RPMI8226 (cell line): ENCODE results near the gene LRWD1.
"Not testable (repeated sequence)": the region's sequence is repeated elsewhere in the genome, so short reads cannot be mapped to it uniquely, and the experiment has no call there.

ENCODE experiments used
- DNase-seq: peaks from one replicate; pipeline ENCODE4 v3.0.0-alpha.2; 2015

Gene LRWD1

DNA sequence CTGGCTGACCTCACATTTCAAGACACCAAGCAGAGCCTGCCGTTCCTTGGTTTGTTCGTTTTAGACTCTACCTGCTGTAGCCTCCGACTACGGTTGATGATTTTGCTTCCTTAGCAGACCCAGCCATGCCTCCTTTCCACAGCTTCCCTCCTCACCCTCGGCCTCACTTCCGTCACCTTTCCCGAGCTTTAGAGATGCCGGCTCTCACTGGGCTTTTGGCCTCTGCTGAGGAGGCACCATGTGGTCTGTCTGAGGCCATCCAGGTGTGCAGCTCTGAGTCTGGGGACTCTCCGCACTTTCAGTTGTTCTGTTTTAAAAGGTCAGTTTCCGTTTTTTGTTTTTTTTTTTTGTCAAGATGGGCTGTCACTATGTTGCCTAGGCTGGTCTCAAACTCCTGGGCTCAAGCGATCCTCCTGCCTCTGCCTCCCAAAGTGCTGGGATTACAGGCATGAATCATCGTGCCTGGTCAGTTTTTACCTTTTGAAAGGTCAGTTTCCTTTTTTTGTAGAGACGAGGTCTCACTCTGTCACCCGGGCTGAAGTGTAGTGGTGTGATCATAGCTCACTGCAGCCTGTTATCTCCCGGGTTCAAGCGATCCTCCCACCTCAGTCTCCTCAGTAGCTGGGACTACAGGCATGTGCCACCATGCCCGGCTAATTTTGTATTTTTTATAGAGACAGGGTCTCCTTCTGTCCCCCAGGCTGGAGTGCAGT lies 19.7 kb upstream of the LRWD1 start:
- peak; percentile 96 for DNase-seq

DNA sequence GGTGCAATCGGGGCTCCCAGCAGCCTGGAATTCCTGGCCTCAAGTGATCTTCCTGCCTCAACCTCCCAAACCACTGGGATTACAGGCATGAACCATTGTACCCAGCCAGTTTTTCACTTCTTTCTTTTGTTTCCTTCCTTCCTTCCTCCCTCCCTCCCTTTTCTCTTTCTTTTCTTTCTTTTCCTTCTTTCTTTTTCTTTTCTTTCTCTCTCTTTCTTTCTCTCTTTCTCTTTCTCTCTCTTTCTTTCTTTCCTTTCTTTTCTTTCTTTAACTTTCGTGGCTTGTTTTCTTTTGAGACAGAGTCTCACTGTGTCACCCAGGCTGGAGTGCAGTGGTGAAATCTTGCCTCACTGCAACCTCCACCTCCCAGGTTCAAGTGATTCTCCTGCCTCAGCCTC lies 19.1 kb upstream of the LRWD1 start:
- DNase-seq = no peak

DNA sequence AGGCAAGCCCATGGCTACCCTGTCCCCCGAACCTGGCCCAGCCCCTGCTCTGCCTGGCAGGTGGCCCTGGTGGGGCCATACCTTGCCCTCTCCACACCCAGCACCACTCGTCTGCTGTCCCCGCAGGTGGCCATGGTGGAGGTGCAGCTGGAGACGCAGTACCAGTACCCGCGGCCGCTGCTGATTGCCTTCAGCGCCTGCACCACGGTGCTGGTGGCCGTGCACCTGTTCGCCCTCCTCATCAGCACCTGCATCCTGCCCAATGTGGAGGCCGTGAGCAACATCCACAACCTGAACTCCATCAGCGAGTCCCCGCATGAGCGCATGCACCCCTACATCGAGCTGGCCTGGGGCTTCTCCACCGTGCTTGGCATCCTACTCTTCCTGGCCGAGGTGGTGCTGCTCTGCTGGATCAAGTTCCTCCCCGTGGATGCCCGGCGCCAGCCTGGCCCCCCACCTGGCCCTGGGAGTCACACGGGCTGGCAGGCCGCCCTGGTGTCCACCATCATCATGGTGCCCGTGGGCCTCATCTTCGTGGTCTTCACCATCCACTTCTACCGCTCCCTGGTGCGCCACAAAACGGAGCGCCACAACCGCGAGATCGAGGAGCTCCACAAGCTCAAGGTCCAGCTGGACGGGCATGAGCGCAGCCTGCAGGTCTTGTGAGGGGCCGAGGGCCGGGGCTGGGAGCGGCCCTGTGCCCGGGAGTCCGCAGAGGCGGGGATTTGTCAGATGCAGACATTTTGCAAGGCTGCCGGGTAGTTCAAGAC lies 18.2 kb upstream of the LRWD1 start:
- DNase-seq = no peak

GRCh38 chr7:102447311-102447710 lies 17.5 kb upstream of the LRWD1 start:
- no peak for DNase-seq

- no peak for DNase-seq
Observed at GRCh38 chr7:102449136-102449535, 15.6 kb upstream of the LRWD1 start.

DNA sequence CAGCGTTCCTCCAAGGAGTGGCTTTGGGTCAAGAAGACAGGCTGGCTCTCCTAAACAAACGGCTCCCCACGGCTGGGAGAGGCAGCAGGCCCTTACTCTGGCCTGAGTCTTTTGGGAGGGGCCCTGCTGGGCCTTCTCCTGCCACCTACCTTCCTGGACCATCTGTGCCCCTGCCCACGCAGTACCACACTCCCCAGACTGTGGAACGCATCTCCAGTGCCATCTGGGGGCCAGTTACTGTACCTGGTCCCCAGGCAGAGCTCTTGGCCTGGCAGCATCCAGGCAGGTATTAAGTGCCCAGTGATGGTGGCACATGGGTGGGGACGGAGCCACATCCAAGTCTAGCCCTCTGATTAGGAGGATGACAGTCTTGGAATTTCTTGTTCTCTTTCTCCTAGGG lies 14.5 kb upstream of the LRWD1 start:
- peak; percentile 86 for DNase-seq

DNA sequence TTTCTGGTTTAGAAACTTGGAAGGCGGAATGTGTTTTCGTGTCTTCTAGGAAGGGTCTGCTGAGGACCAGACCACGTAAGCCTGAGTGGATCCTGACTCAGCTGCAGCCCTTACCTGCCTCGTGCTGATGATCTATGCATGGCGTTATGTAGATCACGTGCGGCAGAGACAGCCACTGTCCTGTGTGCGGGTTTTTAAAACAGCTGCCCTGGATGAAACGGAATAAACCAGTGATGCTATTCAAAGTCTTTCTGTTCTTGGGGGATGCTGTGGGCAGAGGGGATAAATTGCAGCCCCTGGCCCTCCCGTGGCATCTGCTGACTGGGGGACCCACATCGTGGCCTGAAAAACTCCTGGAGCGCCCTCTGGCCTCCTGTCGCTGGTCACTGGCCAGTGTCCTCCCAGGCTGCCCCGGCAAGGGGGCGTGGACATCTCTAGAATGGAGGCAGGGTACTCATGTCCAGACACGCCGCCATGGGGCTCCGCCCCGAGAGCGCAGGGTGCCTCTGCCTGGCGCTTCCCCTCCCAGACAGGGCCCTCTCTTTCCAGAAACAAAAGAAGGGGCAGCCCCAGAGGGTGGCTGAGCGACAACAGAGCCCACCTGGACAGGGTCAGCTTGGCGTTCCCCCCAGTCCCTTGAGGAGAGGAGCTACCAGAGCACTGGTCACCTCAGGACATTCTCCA lies 13.3 kb upstream of the LRWD1 start:
- peak; percentile 92 for DNase-seq

- no peak for DNase-seq
Observed at GRCh38 chr7:102452451-102452850, 12.3 kb upstream of the LRWD1 start.

GRCh38 chr7:102453319-102453718 lies 11.5 kb upstream of the LRWD1 start:
- no peak for DNase-seq

DNA sequence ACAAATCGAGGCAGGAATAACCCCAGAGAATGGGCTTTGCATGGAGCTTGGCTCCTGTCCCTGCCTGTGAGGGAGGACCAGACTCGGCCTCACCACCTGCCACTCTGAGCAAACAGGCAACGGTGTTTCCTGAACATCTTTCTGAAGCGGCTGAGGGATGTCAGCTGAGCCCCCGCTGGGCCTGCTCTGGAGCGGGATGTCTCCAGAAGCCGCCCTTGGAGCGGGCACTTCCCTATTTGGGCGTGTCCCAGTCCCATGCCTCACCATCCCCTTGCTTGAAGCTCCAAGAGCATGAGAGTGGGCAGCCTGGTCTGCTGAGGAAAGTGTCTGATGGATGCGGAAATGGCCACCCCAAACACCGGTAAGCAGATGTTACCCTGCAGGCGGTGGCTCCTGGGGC lies 10.3 kb upstream of the LRWD1 start:
- DNase-seq = no peak

DNA sequence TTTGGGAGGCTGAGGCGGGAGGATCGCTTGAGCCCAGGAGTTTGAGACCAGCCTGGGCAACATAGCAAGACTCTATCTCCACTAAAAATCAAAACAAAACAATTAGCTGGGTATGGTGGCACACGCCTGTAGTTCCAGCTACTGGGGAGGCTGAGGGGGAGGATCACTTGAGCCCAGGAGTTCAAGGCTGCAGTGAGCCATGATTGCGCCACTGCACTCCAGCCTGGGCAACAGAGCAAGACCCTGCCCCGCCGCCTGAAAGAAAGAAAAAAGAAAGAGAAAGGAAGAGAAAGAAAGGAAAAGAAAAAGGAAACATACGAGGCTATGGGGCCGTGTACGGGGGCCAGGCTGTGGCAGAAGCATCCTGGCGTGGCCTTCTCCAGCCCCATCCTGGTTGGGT lies 9.9 kb upstream of the LRWD1 start:
- not testable (repeated sequence) for DNase-seq

DNA sequence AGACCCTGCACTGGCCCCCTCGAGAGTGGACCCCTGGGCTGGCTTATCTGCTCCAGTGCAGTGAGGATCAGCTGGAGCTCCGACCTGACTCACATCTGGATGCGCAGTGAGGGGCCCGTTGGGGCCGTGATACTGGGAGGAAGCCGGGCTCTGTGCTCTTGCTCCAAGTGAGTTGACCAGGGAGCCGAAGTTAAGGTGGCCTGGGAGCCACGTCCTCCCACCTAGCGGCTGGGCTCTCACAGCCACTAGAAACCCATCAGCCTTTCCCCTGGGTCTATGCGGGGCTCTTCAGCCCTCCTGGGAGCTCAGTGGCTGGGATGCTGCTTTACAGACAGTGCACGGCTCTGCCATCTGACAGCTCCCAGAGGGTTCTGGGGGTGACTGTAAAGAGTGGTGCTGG lies 9.2 kb upstream of the LRWD1 start:
- no peak for DNase-seq

DNA sequence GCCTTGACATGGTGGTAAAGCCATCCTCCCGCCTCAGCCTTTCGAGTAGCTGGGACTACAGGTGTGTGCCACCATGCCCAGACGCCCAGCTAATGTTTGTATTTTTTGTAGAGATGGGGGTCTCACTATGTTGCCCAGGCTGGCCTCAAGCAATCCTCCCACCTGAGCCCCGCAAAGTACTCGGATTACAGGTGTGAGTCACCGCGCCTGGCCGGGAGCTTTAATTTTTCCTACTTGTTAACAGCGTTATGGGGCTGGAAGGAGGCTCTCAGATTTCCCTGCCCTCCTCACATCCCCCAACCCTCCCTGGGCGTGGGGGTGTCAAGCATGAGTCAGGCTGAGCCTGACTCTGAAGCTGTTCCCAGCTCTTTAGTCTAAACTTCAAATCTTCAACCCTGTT lies 8.5 kb upstream of the LRWD1 start:
- DNase-seq = no peak

DNA sequence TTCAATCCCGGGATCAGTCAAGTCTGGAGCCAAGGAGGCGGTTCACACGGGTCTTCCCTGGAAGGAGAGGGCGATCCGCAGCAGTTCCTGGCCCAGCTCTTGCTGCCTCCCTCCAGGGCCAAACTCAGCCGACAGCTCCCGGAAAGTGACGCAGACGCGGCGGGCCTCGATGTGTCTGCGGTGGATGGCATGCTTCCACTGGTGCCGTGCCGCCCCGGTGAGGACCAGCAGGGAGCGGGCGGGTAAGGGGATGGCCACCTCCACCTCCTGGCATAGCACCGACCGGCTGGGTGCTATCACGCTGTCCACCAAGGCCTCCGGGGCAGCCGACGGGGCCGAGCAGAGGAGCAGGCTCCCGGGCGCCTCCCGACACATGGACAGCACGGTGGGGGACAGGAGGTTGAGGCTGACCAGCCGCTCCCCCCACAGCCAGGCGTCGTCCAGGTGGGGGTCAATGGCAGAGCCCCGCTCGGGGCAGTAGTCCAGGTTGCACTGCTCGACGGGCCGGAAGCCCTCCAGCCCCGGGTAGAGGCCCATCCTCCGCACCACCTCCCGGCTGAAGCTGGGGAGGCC lies 7.3 kb upstream of the LRWD1 start:
- DNase-seq = no peak

DNA sequence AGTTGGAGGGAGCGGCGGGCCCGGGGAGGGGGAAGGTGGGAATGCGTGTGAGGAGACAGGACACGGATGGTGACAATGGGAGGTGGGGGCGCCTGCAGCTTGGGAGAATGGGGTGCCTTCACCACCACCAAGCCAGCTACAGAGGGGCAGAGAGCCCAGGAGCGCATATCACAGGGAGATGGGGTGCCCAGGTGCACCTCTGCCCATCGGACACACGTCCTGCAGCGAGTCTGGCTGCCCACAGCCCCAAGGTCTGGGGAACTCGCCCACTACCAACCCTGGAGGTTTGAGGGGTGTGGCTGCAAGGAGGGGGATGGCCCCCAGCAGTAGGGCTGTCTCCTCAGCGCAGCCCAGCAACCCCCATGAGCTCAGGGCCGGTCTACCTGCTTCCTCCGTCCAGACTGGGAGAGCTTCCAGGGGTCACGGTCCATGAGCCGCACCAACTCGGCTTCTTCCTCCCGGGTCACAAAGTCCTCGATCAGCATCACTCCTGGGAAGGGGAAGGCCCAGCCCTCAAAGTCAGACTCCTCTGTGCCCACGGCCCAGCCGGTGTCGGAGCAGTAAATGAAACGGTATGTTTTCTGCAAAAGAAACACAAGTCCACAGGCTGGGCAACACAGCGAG lies 5.5 kb upstream of the LRWD1 start:
- DNase-seq = no peak

GRCh38 chr7:102460467-102460866 lies 4.3 kb upstream of the LRWD1 start:
- DNase-seq = no peak

DNA sequence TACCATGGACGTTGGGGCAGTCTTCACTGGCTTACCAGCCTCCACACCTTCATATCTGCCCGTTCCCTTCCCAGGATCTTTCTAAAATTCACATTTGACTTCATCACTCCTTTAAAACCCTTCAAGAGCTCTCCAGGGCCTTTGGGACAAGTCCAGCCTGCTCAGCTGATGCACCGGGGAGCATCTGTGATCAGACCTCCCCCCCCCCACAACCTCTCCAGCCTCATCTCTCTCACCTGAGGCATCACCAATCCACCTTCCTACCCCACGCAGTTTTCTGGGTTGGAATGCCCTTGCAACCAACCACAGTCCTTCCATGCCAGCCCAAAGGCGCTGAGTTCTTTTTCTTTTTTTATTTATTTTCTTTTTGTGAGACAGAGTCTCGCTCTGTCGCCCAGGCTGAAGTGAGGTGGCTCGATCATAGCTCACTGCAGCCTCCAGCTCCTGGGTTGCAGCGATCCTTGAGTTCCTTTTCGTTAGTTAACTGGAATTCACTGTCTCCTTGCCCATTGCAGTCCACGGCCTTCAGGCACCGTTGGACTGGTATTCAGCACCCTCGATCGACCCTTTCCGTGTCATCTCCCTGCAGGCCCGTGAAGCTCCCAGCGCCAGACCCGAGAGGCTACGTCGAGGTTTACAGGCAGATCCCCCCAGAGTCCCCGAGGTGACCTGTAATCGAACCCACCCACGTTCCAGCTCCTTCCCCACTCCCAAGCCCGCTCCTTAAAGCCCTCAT lies 775 bp upstream of the LRWD1 start:
- DNase-seq = peak; percentile 36

DNA sequence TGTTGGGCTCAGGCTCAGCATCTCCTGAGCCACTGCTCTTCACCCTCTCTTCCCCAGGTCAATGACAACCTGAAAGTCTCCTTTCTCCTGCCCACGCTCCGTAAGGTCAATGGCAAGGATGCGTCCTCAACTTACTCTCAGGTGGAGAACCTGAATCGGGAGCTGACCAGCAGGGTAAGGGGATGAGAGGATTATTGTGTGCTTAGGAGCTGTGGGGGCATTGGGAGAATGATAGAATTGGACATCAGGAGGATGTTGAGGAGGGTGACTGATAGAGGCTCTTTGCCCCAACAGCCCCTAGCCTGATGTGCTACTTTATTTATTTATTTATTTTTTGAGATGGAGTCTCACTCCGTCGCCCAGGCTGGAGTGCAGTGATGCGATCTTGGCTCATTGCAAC lies 1.3 kb downstream of the LRWD1 start:
- no peak for DNase-seq

DNA sequence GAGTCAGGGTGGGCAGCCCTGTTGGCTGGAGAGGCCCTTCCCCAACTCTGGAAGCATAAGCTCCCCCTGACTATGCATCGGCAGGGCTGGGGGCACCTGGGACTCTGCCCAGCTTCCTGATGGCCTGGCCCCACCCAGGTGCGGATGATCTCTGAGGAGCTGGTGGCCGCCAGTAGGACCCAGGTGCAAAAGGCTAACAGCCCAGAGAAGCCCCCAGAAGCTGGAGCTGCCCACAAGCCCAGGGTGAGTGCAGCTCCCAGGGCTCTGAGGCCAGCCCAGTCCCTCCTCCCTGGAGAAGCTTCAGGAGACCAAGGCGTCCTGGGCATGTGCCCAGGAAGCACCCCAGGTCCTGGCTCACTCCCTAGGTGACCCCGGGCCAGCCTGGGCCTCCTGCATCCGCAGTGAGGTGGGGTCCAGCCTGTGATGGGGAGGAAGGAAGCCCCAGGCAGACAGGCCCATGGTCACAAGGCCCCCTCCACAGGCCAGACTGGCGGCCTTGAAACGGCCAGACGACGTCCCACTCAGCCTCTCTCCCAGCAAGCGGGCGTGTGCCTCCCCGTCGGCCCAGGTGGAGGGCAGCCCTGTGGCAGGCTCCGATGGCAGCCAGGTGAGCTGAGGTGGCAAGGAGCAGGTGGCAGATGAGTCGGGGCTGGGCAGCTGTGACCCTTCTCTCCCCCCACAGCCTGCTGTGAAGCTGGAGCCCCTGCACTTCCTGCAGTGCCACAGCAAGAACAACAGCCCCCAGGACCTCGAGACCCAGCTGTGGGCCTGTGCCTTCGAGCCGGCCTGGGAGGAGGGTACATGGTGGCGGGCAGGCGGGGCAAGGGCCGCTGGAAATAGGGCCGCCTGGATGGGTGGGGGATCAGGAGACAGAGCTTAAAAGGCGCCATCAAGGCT lies 3.0 kb downstream of the LRWD1 start:
- no peak for DNase-seq

DNA sequence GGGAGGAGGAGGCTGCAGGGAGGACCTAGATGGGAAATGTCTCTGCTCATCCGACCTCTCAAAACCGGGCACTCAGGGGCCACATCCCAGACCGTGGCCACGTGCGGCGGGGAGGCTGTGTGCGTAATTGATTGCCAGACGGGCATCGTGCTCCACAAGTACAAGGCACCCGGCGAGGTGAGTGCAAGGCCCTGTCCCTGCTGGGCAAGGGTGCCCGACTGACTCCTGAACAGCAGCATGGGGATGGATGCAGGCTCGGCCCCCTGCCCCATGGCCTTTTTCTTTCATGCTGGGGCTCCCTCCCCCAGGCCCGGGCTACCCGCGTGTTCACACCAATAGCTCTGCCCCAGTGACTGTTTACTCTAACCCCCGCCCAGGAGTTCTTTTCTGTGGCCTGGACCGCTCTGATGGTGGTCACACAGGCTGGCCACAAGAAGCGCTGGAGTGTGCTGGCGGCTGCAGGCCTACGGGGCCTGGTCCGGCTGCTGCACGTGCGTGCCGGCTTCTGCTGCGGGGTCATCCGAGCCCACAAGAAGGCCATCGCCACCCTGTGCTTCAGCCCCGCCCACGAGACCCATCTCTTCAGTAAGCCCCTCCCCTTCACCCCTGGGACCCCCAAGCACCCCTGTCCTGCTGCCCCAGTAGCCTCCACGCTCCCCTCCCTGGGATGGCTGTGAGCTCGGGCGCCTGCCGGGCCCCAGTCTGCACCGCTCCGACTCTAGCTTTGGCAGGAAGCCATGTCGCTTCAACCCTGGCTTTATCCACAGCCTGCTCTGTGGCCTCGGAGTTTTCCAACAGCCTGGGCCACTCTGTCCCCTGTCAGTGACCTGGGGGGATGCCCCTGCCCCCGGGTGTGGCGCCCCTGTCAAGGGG lies 3.9 kb downstream of the LRWD1 start:
- no peak for DNase-seq
